Stimulated activated naive B cell treated with anti-CD40 and anti-IgM and Interleukin-4, amounts not matched to agents 10 μg/mL and 1 μg/mL and 100 μg/mL, for 72 hours (primary cell): Measurements from ENCODE around the gene PAK4.

Experiments used
- ATAC-seq, 2 donors: fragments of 150-1000 bp; cut with Tn5 transposase; replicated peaks; 2 replicates each; pipeline ENCODE4 v1.10.0; 2021; ENCODE audit warnings: moderate library complexity in 1 of 2
- DNase-seq: peaks from one replicate; pipeline ENCODE4 v3.0.0; 2021
- H3K27ac Mint-ChIP-seq: one replicate; pipeline ENCODE4 v1.8.0; 2022; ENCODE audit warnings: mild to moderate bottlenecking, mixed read lengths
- H3K27me3 Mint-ChIP-seq, 2 donors: one replicate each; pipeline ENCODE4 v1.8.0; 2022; ENCODE audit warnings: mixed read lengths in 2 of 2
- H3K36me3 Mint-ChIP-seq, 2 donors: one replicate each; pipeline ENCODE4 v1.8.0; 2022; ENCODE audit warnings: mixed read lengths in 2 of 2, mild to moderate bottlenecking in 1 of 2
- H3K4me1 Mint-ChIP-seq, 2 donors: one replicate each; pipeline ENCODE4 v1.8.0; 2022; ENCODE audit warnings: mixed read lengths in 2 of 2, mild to moderate bottlenecking in 1 of 2
- H3K4me3 Mint-ChIP-seq, 2 donors: one replicate each; pipeline ENCODE4 v1.8.0; 2022; ENCODE audit warnings: mild to moderate bottlenecking in 2 of 2, mixed read lengths in 2 of 2, moderate library complexity in 1 of 2
- H3K9me3 Mint-ChIP-seq, 2 donors: one replicate each; pipeline ENCODE4 v1.8.0; 2022; ENCODE audit warnings: mixed read lengths in 2 of 2, mild to moderate bottlenecking in 1 of 2

The PAK4 gene

DNA sequence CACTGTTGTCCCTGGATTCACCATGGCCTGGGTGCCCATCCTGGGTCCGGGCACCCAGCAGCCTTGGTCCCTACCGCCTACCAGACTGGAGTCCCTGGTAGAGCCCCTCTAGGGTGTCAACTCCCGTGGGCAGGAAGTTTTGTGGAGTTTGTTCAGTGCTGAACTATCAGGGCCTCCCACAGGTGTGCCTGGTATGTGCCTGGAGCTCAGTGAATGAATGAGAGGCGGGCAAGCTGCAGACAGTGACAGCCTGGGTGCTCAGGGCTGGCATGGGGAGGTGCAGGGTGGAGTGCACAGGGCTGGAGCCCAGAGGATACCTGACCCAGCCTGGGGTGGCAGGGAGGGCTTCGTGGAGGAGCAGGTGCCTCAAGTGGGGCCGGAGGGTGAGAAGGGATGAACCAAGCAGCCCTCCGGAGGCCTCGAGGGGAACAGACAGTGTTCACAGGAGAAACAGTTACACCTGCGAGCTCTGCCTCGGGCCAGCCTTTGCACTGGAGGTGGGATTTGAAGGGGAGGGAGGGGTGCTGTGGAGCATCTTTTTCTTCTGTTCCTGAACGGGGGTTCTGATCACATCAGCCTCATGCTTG, 29.6 kb downstream of the PAK4 start:
- Mint-ChIP-seq H3K9me3 (no peaks in the 10 kb centered on the region), H3K36me3 (peaks cover 2 to 10% of the 10 kb centered on the region in 2 donors), H3K27ac (no peak overlapping the region), H3K27me3 (no peaks in the 10 kb centered on the region), H3K4me3 (no peak overlapping the region), H3K4me1 (peaks cover 16 to 21% of the 10 kb centered on the region in 2 donors)
- DNase-seq (no peak), ATAC-seq (no peak)

DNA sequence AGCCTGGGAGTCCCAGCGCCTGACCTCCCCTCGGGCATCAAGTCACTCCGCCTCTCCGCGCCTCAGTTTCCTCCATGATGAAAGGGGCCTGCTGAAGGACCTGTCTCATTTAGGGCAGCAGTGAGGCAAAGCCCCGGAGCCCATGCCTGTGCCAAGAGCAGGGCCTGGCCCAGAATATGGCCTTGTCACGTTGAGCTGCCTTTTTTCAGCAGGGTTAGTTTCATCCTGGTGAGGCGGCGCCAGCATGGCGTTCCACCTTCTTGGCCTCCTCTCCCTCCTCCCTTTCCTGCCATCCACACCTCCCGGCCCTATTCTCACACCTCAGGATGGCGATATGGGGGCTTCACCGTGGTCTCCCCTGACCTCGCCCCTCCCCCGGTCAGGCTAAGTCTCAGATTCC, 30.2 kb downstream of the PAK4 start:
- DNase-seq (no peak), ATAC-seq (no peak)
- no peak overlapping the region for H3K4me3 Mint-ChIP-seq
- peaks cover 18 to 21% of the 10 kb centered on the region in 2 donors for H3K4me1 Mint-ChIP-seq
- no peaks in the 10 kb centered on the region for H3K27me3 Mint-ChIP-seq
- no peaks in the 10 kb centered on the region for H3K9me3 Mint-ChIP-seq
- H3K36me3 Mint-ChIP-seq: peaks cover 2 to 10% of the 10 kb centered on the region in 2 donors
- H3K27ac Mint-ChIP-seq: peak overlapping the region; percentile 67

DNA sequence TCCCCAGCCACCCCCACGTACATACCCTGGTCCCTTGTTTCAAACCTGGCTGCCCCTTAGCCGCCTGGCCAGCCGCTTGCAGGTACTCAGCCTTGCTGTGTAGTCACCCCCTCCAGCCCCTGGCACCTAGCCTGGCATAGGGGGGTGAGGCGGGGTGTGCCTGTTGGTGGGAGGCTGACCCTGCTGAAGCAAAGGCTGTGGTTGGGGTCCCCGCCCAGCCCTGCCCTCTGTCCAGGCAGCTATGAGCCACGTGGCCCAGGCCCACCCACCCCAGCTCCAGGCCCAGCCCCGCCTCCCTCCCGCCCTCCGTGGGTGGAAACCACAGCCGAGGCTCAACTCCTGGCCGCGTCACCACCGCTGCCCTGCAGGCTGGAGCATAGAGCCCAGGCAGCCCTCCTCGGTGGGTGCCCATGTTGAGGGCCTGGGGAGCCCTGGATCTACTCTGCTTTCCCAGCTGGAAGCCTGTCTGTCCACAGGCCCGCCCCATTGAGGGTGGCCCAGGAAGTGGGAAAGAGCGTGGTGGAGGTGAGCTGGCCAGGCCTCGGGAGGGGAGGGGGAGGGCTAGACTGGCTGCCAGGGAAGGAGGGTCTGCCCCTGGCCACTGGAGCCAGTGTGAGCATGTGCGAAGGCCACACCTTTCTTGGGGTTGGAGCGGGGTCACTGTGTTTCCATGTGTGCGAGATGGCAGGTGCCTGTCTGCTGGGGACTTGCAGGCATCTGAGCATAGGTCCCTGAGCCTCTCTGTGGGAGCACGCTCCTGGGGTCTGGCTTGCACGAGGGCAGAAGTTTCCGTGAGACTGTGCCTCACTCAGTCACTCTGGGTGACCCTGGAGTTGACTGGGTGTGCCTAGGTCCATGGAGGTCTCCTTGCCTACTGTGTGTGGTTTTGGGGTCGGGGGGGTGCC, 31.0 kb downstream of the PAK4 start:
- ATAC-seq: no peak
- H3K9me3 Mint-ChIP-seq: no peaks in the 10 kb centered on the region
- H3K27ac Mint-ChIP-seq: no peak overlapping the region

DNA sequence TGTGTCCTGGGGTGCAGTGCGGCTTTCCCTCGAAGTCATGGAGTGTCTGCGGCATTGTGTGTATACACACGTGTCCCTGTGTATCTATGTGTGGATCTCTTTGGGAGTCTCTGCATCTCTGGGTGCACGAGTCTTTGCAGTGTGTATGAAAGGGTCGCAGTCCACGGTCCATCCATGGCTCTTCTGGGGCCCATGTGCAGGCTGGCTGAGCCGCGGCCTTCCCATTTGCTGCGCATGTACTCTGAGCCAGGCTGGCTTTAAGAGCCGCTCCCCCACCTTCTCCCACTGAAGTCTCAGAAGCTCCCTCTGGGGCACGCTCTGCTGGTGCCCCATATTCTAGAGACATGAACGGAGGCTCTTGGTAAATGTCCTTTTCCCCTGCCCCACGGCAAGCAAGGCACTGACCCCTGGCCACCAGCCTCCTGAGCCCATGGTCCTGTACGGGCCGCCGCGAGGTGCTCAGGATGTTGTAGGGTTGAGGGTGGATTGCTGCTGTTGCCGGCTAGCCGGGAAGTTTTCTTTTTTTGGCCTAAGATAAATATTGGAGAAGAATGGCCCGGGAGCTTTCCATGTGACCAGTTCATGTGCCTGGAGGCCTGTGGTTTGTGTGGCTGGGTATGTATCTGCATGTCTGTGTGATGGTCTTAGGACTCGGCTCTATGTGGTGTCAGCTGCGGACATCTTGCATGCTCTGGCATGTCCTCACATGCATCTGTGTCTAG, 31.9 kb downstream of the PAK4 start:
- Mint-ChIP-seq H3K27ac (no peak overlapping the region), H3K4me1 (peaks cover 15 to 18% of the 10 kb centered on the region in 2 donors), H3K9me3 (no peaks in the 10 kb centered on the region), H3K27me3 (no peaks in the 10 kb centered on the region), H3K4me3 (no peak overlapping the region), H3K36me3 (peaks cover 2 to 10% of the 10 kb centered on the region in 2 donors)
- no peak for ATAC-seq
- no peak for DNase-seq

More for the DNA sequence above, 31.0 kb downstream of the PAK4 start:
- DNase-seq: no peak
- Mint-ChIP-seq H3K36me3 (peaks cover 2 to 10% of the 10 kb centered on the region in 2 donors), H3K4me3 (no peak overlapping the region), H3K27me3 (no peaks in the 10 kb centered on the region), H3K4me1 (peaks cover 14 to 16% of the 10 kb centered on the region in 2 donors)

DNA sequence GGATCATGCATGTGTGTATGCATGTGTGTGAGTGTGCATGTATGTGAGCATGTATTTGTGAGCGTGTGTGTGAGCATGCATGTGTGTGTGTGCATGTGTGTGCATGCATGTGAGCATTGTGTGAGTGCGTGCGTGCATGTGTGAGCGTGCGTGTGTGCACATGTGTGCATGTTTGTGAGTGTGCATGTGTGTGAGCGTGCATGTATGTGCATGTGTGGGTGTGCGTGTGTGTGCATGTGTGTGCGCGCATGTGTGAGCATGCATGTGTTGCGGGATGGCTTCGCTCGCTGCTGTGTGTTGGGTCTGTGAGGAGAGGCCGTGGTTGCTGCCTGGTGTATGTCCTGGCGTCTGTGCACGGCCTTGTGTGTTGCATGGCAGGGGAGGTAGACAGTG, 32.4 kb downstream of the PAK4 start:
- no peaks in the 10 kb centered on the region for H3K27me3 Mint-ChIP-seq
- DNase-seq (no peak), ATAC-seq (no peak)
- no peak overlapping the region for H3K27ac Mint-ChIP-seq
- peaks cover 2 to 10% of the 10 kb centered on the region in 2 donors for H3K36me3 Mint-ChIP-seq
- H3K4me1 Mint-ChIP-seq: peaks cover 21% of the 10 kb centered on the region in 2 donors
- no peaks in the 10 kb centered on the region for H3K9me3 Mint-ChIP-seq
- no peak overlapping the region for H3K4me3 Mint-ChIP-seq

DNA sequence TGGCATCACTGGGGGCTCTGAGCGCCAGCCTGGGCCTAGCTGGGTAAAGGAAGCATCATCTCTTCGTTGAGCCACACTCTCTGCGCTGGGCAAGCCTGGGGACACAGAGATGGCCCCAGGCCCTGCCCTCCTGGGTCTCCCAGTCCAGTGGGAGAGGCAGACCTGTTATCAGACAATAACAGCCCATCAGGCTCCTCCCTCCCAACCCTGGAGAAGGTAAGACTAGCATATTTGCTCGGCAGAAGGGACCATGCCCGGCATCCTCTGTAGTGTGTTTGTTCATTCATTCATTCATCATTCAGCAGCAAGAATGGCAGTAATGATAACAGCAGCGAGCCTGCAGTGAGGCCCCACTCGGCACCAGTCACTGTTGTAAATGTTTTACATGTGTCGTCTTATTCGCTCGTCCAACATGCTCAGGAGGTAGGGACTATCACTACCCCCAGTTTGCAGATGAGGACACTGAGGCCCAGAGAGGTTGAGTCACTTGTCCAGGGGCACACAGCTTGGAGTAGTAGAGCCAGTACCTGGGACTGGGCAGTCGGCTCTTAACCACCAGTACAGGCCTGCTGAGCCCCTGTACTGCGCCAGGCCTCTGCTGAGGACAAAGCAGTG, 33.2 kb downstream of the PAK4 start:
- Mint-ChIP-seq H3K36me3 (peaks cover 1 to 10% of the 10 kb centered on the region in 2 donors), H3K4me1 (peaks cover 20 to 21% of the 10 kb centered on the region in 2 donors), H3K27ac (no peak overlapping the region), H3K27me3 (no peaks in the 10 kb centered on the region), H3K4me3 (no peak overlapping the region), H3K9me3 (no peaks in the 10 kb centered on the region)
- DNase-seq: no peak
- no peak for ATAC-seq

DNA sequence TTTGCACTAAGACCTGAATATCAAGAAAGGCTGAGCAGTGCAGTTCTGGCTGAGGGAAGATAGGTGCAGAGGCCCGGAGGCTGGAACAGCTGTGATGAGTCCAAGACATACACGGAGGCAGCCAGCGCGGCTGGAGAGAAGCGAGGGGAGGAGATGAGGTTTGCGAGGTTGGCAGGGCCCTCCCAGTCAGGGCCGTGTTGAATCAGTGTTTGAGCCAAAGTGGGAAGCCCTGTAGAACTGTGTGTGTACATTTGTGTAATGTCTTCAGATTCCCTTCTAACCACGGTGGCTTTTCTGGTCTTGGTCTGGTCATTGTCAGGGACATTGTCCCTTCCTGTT, 34.9 kb downstream of the PAK4 start:
- Mint-ChIP-seq H3K27ac (no peak overlapping the region), H3K36me3 (peaks cover 0 to 6% of the 10 kb centered on the region in 2 donors), H3K4me3 (no peak overlapping the region), H3K4me1 (peaks cover 19 to 26% of the 10 kb centered on the region in 2 donors), H3K9me3 (no peaks in the 10 kb centered on the region), H3K27me3 (no peaks in the 10 kb centered on the region)
- no peak for DNase-seq
- ATAC-seq: no peak

DNA sequence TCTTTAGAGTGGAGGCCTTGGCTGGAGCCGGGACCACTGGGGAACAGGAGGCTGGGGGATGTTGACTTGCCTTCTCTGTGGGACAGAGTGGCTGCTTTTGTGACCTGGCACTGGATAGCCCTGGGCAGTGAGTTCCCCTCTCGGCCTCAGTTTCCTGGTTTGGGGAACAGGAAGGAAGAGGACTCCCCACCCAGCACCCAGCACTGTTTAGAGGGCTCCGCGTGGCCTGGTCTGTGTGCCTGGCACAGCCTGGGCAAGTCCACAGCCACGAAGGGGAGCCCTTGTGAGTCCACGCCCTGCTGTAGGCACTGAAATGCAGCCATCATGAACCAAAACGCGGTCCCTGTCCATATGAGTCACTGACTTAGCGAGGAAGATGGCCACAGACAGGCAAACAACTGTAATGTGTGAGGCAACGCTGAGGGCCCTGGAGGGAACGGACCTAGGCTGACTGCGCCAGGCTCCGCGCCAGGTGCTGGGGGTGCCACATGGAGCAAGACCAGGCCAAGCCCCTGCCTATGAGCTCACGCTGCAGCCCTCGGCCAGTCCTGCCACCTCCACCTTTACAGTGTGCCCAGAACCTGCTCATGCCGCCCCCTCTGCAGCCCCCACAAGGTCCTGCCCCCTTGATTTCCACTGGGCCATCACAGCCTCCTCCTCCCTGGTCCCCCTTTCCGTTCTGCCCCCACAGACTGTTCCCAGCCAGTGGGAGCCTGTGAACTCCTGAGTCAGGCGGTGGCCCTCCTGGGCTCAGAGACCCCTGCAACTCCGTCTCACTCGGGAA, 35.5 kb downstream of the PAK4 start:
- peaks cover 0 to 6% of the 10 kb centered on the region in 2 donors for H3K36me3 Mint-ChIP-seq
- no peaks in the 10 kb centered on the region for H3K9me3 Mint-ChIP-seq
- ATAC-seq (no peak), DNase-seq (no peak)
- no peak overlapping the region for H3K4me3 Mint-ChIP-seq
- peaks cover 16 to 26% of the 10 kb centered on the region in 2 donors for H3K4me1 Mint-ChIP-seq
- no peaks in the 10 kb centered on the region for H3K27me3 Mint-ChIP-seq
- H3K27ac Mint-ChIP-seq: no peak overlapping the region

DNA sequence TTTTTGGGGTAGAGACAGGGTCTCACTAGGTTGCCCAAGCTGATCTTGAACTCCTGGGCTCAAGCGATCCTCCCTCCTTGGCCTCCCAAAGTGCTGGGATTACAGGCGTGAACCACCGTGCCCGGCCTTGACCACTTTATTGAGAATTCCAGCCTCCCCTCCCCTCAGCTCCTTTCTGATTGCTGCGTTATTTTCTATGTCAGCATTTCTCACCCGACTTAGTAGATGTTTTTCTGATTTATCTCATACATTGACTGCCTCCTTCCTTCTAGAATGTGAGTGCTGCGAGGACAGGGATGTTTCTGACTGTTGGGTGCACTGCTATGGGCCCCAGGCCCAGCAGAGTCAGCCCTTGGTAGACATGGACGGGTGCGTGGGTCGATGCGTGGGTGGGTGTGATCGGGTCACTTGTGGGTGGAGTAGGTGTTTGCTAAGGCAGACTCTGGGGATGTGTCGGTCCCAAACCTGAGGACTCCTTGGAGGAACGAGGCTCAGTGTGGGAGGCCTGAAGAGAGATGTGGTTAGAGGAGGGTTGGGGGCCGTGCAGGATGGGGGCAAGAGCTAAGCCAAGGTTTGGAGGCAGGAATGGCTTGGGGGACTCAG, 37.0 kb downstream of the PAK4 start:
- no peak for DNase-seq
- no peak for ATAC-seq
- Mint-ChIP-seq H3K36me3 (peaks cover 0 to 6% of the 10 kb centered on the region in 2 donors), H3K27me3 (no peaks in the 10 kb centered on the region), H3K9me3 (no peaks in the 10 kb centered on the region), H3K27ac (no peak overlapping the region), H3K4me3 (no peak overlapping the region), H3K4me1 (peaks cover 16 to 26% of the 10 kb centered on the region in 2 donors)

DNA sequence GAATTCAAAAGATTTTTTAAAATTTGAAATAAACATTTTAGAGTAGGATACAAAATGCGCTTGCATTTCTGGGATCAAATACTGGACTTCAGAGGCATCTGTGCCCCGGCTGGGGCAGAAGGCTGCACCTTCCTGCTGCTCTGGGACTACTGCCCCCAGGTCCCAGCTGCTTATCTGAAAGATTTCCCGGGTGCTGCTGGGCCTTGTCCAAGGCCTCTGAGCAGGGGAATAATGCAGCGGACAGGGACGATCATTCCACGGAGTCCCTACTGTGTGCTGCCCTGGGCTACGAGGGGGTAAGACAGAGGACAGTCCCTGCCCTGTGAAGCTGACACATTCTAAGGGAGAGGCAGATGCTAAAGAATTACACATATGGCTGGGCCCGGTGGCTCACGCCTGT, 38.0 kb downstream of the PAK4 start:
- ATAC-seq (no peak), DNase-seq (no peak)
- H3K4me1 Mint-ChIP-seq: peaks cover 10 to 26% of the 10 kb centered on the region in 2 donors
- no peaks in the 10 kb centered on the region for H3K27me3 Mint-ChIP-seq
- H3K27ac Mint-ChIP-seq: no peak overlapping the region
- H3K4me3 Mint-ChIP-seq: no peak overlapping the region
- no peaks in the 10 kb centered on the region for H3K9me3 Mint-ChIP-seq
- H3K36me3 Mint-ChIP-seq: peaks cover 0 to 7% of the 10 kb centered on the region in 2 donors

DNA sequence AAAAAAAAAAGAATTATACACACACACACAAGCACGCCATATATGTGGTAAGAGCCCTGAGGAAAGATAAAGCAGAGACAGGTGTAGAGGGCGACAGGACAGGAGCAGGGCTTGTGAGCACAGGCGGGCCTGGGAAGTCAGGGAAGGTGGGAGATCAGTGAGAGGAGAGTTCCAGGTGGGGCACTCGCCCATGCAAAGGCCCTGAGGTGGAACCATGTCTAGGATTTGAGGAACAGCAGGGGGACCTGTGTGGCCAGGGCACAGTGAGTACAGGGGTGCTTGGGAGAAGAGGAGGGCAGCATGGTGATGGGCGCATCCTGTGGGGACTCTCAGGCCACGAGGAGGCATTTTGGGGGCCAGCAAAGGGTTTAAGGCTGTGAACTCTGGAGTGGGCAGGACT, 38.7 kb downstream of the PAK4 start:
- no peak for DNase-seq
- H3K36me3 Mint-ChIP-seq: peaks cover 5 to 11% of the 10 kb centered on the region in 2 donors
- no peaks in the 10 kb centered on the region for H3K27me3 Mint-ChIP-seq
- no peak overlapping the region for H3K4me3 Mint-ChIP-seq
- H3K4me1 Mint-ChIP-seq: peaks cover 10 to 24% of the 10 kb centered on the region in 2 donors
- H3K9me3 Mint-ChIP-seq: no peaks in the 10 kb centered on the region
- peak overlapping the region; percentile 31 for H3K27ac Mint-ChIP-seq
- ATAC-seq: no peak

DNA sequence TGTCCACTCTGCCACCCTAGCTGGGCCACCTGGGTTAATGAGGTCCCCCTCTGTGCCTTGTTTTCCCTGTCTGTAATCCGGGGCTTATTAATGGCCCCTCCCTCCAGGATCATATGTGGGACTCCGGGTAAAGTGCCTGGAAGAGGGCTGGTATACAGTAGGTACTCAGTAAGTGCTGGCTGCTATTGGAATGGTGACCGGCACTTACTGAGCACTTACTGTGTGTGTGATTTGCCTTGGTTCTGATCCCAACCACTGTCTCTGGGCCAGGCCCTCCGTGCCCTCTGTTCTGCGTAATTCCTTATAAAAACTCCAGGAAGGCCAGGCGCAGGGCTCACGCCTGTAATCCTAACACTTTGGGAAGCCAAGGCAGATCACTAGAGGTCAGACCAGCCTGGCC, 40.3 kb downstream of the PAK4 start:
- Mint-ChIP-seq H3K9me3 (no peaks in the 10 kb centered on the region), H3K4me3 (no peak overlapping the region)
- ATAC-seq: no peak

DNA sequence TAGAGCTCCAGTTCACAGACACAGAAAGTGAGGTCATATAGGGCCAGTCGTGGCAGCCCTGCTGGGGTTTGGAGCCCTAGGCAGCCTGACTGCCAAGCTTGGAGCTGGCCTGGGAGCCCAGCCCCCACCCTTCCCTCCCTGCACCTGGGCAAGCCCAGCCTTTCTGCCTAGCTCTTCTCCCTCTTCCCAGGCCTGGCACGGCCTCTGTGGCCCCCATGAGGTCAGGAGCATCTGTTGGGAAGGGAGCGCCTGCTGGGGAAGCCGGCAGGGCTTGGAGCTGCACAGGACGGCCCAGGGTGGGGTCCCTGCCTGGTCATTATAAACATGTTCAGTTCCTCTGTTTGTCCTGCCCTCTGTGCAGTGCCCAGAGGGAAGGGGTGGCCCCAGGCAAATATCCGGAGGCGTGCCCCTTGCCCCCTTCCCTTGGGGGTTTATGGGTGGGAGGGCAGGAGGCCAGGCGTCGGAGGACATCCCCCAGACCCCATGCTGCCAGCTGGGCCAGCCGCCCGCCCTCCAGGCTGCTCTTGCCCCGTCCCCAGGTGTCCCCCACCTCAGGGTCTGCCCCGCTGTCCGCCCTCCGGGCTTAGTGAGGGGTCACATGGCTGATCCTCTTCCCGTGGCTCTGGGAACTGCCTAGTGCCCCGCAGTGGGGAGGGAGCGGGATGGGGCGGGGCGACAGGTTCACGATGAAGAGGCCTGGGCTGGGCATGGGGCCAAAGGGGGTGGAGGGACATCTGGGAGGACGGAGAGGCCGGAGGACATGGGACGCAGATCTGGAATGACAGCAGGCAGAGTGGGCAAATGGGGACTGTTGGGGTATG, 41.2 kb downstream of the PAK4 start:
- Mint-ChIP-seq H3K27ac (no peak overlapping the region), H3K4me3 (no peak overlapping the region), H3K36me3 (peaks cover 11 to 16% of the 10 kb centered on the region in 2 donors), H3K27me3 (no peaks in the 10 kb centered on the region), H3K9me3 (no peaks in the 10 kb centered on the region), H3K4me1 (peaks cover 6 to 12% of the 10 kb centered on the region in 2 donors)
- DNase-seq: no peak
- no peak for ATAC-seq

More for the DNA sequence above, 40.3 kb downstream of the PAK4 start:
- no peak for DNase-seq
- Mint-ChIP-seq H3K27ac (no peak overlapping the region), H3K27me3 (no peaks in the 10 kb centered on the region), H3K36me3 (peaks cover 8 to 14% of the 10 kb centered on the region in 2 donors), H3K4me1 (peaks cover 7 to 12% of the 10 kb centered on the region in 2 donors)
